GM19463 (cell line): ENCODE measurements around the gene PARVB.

ENCODE experiments used
- ATAC-seq: cut with Tn5 transposase; IDR thresholded peaks from one replicate; pipeline ENCODE4 v1.9.1; 2021; ENCODE audit warnings: mild to moderate bottlenecking, moderate library complexity; ENCODE audit not compliant: unreplicated experiment

Gene PARVB

DNA sequence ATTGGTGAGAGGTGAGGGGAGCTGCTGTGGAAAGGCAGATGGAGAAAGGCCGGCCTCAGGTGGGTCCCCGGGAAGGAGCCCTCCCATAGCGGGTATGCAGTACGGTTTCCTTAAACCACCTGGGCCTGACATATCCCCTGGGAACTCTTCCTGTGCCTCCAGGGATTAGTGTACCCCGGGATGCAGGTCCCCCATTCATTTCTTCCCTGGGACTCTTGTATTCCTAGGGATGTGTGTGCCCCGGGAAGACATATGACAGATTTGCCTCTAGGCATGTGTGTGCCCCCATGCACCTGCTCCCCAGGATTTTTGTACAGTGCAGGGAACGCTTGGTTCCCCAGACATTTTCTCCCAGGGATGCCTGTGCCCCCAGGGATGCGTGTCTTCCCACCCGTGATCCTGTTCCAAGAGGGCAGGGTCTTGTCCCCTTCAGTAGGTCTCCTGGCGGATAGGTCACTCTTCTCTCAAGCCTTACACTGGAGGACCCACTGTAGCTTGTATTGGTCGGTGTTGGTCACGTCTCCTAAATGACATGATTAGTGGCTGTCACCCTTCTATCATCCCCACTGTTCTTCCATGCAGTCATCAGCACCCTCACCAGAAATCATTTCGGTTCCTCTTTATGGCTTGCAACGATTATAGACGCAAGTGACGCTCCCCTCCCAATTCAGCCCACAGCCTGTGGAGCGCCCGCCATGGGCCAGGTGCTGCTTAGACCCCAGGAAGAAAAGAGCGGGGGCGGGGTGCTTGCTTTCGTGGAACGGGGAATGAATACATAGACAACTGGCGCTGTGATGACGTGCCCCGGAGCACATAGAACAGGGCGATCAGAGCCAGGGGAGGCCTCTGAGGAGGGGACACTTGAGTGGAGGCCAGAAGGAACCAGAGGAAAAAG is 1.3 kb downstream of the PARVB start:
- ATAC-seq, result peak; percentile 49

DNA sequence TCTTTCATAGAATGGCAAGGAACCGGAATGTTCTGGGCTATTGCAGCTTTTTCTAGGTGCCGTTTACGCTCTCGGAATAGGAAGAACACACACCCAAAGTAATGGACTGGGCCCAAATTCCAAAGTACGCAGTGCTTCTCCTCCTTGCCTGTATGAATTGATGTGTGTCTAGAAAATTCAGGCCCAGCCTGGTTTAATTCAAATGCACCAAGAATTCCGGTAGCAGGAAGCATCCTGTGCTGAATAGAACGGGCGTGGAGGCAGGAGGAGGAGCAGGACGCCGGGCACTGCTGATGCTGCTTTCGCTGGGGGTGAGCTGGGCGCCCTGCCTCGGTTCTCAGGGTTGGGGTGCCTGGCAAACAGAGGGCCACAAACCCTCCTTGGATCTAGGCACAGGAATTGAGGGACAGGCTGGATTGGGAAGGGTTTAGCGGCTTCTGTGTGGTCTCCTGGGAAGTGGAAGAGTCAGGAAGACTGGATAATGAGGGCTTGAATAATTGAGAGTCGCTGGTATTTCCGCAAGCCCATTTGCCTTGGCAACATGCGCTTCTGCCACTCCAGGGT is 2.0 kb downstream of the PARVB start:
- ATAC-seq, result no peak

DNA sequence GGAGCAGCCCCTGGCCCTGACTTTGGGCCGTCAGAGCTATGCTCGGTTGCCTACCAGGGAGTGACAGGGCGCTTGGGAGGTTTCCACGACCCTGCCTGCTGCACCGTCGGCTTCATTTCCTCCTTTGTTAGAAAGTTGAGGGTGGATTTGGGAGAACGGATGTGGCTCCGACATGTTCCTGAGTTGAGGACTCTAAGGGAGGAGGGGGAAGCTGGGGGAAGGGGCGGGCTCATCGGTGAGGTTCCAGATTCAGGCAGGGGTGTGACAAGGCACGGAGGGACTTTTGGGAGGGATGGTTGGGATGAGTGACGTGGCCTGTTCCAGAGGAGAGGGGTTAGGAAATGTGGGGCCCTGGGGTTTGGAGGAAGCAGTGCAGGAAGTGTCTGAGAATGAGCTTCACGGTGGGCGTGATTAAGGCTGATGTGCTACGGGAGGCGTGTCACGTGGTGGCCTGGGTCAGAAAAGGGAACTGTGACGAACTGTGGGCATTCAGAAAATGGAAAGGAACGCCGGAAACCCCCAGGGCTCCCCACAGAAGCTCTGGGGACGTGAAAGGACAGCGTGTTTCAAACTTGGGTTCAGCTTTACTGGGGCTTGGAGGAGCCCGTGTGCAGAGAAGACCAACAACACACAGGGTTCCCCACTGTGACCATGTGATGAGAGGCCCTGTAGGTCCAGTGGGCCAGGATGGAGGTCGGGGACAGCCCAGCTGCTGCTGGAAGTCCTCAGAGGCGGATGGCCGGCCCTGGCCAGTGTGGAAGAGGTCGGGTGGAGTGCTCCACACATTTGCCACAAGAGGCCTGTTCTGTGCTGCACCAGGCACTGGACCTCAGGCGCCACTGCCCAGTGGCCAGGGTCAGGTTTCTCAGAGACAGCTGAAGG is 2.8 kb downstream of the PARVB start:
- peak; percentile 42 for ATAC-seq

DNA sequence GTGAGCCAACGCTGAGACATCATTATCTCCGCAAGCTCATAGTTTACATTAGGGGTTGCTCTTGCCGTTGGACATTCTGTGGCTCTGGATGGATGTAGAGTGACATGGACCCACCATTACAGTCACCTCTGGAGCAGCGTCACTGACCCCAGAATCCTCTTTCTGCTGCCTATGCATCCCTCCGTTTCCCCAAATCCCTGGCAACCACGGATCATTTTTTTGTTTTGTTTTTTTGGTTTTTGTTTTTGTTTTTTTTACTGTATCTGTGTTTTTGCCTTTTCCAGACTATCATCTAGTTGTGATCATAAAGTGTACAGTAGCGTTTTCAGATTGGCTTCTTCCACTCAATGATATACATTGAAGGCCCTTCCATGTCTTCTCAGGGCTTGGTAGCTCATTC is 4.0 kb downstream of the PARVB start:
- ATAC-seq, result no peak

DNA sequence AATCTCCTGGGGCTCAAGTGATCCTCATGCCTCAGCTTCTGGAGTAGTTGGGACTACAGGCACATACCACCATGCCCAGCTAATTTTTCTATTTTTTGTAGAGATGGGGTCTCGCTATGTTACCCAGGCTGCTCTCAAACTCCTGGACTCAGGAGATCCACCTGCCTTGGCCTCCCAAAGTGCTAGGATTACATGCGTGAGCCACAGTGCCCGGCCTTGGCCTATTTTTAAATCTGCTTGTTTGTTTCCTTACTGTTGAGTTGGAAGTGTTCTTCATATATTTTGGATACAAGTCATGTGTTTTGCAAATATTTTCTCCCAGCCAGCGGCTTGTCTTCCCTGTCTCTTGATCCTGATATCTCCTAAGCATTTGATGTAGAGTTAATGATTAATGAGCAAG is 5.0 kb downstream of the PARVB start:
- no peak for ATAC-seq

DNA sequence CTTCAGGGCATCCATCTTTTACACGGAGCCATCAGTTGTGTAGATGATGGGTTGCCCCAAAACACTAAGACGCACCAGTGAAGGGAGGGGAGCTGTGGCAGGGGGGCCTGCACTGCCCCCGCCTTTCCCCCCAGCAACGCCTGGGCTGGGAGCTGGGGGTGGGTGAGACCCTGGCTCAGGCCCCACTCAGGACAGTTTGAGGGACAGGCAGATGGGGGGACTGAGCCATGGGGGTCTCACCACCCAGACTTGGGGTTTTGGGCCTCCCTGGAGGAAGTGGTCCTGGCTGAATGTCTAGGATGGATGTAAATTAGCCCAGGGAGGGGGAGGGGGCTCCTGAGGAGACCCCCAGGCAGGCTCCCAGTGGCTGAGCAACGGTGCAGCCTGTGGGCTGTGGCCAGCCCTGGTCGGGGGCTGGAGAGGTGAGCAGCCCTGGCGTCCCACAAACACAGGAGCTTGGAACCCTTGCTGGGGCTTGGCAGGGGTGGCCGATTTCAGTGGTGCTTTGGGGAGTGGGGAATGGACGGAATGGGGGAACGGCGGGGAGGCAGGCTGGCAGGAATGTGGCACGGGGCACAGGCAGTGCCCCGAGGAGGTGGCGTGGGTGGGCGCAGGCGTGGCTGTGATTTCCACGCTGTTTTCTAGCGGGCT is 6.1 kb downstream of the PARVB start:
- ATAC-seq, result no peak

DNA sequence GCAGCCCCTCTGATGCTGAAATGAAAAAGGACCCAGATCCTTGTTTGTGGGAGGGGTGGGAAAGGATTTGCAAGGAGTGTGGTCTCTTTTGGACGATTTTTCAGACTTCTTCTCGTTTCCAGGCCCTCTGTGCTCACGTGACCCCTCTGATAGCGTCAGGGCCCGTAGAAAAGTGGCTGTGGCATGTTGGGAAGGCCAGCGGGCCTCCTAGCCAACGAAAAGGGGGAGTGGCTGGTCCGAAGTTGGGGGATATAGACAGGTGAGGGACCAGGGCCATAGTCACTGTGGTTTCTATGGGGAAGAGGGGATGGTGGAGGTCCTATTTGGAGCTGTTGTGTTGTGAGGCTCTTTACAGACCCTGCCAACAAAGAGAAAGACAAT is 6.6 kb downstream of the PARVB start:
- no peak for ATAC-seq

DNA sequence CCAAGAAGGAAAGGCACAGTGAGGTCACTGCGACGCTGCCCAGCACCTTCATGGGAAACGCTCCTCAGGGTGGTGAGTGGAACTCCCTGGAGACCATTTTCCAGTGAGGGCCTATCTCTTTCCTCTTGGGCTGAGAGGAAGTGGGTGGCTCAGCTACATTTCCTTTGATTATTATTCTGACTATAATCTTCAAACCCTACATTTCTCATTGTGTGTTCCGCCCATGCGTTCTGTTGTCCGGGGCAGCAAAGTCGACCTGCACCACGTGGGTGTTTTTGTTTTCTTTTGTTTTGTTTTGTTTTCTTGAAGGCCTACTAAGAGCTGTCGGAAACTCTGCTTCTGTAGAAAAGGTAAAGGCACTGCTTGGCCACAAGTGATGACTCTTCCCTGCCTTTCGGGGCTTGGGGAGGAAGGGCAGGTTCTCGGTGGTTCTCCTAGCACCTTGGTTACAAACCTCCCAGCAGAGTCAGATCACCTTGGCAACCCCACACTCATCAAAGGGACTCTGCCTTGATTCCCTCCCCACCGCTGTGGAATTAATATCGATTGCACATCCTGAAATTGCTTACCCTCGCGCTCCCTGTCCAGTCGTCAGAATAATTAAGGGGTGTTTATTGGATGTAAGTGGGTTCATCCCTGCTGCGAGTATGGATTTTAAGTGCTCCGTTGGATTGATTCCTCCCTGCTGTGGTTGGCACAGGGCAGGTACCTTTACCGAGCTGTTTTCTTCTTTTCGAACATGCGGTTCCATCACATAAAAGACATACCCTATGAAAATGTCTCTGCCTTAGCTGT is 7.3 kb downstream of the PARVB start:
- no peak for ATAC-seq

DNA sequence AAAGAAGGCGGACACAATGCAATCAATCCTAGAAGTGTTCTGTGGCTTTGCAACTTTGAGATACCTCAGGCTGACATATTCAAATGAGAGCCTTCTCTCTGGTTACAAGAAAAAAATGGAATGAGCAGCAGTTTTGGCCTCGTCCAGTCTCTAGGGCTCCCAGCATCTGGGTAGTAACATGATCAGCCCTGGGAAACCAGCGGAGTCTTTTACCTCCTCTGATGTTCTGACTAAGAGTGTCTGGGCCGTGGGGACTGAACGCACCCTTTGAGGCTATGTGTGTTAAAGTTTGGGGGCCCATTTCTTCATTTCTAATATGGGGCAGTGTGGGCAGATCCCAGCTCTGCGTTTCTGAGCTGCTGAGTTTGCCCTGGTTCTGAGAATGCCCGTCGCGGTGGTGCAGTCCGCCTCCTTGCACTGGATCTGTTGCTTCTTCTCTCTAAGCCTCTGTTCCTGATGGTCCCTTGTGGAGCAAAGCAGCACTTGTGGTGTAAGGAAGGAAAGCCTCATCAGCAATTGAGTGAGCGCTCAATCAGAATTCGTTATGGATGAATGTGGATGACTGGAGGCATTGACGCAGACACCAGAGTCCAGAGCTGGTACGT is 8.1 kb downstream of the PARVB start:
- ATAC-seq, result no peak

DNA sequence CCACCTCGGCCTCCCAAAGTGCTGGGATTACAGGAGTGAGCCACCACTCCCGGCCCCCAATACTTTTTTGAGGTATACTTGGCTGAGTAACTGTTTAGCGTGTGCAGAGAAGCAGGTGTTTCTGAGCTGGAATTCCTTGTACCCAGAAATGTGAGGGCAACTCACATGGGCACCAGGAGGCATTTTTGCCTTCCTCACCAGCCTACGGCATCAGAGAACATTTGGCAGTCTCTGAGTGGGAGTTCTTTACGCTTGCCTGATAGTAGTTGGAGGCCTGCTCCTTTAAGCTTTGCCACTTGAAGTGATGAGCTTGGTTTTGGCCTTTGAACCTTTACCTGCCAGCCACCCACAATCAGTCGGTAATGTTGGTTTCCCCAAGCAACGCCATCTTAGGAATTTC is 9.2 kb downstream of the PARVB start:
- ATAC-seq, result no peak

DNA sequence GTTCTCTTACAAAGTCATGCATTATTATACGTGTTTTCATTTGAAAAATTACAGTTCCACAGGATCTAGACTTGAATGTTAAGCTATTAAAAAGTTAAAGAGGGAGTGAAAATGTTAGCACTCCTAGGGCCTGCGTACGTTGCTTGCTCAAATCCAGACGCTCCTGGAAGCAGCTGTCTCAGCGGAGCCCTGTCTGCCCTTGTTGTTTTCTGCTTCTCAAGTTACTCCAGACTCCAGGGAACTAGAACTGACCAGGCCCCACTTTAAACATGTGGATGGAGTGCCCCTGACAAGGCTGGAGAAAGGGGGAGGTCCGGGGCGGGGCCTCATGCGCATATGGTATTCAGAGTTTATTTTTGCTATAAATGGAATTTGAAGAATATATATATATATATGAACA is 9.6 kb downstream of the PARVB start:
- ATAC-seq, result no peak

DNA sequence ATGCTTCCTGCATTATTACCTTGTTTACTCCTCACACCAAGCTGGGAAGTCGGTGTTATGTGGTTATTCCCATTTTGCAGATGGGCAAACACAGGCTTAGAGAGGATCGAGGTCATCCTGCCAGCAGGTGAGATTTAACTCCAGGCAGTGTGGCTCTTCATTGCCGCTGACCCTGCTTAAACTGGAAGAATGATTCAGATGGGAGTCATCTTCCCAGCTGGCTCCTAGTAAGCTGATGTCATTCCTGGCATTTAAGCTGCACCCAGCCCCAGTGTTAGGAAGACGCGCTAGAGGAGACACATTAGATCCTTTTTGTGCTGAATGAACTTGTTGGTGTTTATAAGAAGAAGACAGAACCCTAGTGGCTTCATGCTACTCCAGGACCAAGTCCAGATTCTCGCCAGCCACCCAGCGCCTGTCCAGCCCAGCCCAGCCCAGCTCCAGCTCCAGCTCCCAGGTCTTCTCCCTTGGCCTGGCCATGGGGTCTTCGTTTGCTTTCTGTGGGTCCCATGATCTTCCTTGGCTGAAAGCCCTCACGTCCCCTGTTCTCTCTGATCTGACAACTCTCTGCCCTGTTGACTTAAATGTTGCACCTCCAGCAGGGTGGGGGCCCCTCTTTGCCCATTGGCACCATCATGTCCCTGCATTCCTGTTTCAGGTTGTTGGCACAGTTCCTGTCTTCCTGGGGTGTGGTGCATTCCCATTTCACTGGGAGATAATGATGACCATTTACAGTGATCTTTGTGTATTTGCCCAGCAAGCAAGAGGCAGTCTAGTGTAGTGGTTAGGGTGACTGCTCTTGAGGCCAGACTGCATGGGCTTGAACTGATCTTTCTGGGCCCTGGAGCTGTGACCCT is 13.6 kb downstream of the PARVB start:
- ATAC-seq, result no peak

DNA sequence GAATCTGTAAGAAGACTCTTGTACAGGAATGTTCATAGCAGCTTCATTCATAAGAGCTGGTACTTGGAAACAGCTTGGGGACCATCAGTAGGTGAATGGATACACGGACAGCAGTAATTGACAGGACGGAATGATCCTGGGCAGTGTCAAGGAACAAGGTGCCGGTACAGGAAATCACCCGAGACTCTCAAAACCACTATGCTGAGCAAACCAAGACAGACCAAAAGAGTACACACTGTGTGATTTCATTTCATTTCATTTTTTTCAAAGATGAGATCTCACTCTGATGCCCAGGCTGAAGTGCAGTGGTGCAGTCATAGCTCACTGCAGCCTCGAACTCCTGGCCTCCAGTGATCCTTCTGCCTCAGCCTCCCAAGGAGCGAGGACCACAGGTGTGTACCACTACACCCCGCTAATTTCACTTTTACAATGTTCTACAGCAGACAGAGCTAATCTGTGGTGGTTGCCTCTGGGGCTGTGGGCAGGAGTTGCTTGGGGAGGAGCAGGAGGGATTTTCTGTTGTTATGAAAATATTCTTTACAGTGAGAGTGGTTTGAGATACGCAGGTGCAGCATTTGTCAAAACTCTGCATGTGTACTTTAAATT is 15.6 kb downstream of the PARVB start:
- ATAC-seq, result no peak

DNA sequence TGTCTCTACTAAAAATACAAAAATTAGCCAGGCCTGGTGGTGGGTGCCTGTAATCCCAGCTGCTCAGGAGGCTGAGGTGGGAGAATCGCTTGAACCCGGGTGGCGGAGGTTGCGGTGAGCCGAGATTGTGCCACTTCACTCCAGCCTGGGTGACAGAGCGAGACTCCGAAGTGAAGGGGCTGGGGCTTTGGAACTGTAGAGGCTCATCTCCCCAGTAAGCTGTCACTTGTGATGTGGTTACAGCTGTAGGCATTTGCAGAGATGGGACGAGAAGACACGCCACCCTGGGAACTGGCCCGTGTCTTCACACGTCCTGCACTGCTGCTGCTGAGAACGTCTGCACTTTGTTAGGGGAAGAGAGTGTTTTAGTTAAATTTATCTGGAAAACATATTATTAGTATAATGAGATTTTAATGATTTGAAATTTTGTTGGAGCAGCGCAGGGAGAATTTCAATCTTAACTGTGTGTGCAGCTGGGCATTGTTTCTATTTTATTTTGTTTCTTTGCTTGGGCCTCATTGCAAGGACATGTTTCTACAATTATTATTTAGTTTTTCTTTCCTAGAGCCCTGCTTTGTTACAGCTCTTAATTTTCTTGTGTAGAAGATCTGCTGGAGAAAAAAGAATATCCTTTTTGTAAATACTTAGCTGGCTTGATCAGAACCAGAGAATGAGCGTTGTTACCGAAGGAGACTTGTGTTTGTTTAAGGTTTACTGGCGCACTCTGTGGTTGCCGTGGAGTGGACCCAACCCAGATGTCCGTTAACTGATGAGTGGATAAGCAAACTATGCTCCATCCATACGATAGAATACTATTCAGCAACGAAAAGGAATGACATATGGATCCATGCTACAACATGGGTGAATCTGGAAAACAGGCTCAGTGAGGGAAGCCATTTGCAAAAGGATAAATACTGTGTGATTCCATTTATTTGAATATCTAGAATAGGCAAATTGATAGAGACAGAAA is 18.4 kb downstream of the PARVB start:
- ATAC-seq, result no peak

DNA sequence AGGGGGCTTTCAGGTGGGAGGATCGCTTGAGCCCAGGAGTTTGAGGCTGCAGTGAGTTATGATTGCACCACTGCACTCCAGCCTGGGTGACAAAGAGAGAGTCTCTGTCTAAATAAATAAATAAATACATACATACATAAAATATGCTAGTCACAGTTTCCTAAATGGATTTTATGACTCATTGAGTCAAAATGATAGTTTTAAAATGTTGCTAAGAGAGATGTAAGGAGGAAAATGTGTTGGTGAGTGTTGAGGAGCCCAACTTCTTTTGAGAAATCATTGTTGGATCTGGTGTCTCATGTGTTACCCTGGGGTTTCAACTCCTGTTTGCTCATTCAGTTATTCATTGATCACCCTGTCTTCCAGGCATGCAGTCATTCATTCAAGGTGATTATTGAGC is 21.0 kb downstream of the PARVB start:
- no peak for ATAC-seq

DNA sequence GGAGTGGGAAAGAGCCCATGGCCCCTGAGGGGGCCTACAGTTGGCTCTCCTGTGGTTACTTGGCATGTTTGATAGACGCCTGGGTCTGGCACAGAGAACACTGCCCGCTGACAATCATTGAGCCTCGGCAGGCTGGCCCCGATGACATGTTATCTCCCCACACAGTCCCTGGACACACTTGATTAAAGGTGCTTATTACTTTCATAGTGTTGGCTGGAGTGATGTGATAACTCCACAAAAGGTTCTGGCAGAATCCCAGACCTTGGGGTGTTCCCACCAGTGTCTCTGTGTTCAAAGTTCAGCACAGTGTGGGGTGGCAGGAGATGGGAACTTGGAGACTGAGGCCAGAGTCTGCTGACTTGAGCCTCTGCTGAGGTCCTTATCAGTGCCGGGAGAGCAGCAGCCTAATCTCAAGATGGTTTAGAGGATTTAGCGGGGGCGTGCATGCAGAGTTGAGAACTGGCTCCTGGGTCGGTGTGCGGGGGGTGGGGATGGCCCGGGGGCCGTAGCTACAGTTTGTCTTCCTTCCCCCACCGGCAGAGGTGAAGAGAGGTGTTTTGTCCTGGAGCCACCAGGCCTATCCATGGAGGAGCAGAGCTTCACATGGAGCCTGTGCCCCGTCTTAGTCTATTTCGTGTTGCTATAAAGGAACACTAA is 22.5 kb downstream of the PARVB start:
- ATAC-seq, result no peak

DNA sequence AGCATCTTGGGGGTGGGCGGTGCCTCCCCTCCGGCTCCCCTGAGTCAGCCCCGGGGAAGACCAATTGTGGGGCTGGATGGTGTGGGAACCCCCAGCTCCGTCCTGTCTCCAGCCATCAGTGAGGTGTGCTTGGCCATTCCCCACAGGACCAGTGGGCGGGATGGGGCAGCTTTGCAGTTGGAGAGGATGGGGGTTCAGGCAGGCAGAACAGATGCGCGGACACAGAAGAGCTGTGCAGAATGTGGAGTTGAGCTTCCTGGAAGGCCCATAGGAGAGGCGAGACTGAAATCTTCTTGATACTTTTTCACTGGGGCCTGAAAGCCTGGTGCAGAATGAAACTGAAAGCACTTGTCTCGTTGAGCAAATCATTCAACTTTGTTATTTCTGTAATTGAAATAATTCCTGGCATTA is 23.8 kb downstream of the PARVB start:
- no peak for ATAC-seq
